ENCODE data around the gene LACC1.

Gene LACC1

GRCh38 chr13:43879755-43880181 is at the start of gene LACC1:
LACC1 (plus strand) TSS chr13:43879904; CDS start chr13:43880986, 1,082 bp downstream.
- DNase-seq: no peak

GRCh38 chr13:43830497-43830881 is 49.2 kb upstream of the LACC1 start:
- no peak for DNase-seq

GRCh38 chr13:43831088-43831487 is 48.6 kb upstream of the LACC1 start:
- DNase-seq: no peak

DNA sequence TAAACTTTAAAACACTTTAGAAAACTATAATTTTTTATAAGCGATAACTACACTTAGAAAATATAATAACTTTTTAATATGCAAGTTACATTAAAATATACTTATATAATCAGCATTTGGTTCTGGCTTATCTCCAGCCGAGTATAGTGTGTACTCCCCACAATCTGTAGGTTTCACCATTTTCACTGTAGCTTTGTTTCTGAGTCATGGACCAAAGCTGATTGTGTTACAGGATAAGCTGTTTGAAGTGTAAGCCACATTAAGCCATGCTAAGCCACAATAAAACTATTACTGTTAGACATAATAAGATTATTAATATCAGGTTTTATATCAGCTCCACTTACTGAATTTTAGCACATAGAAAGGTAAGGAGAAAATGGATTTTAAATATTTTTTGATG is 44.0 kb upstream of the LACC1 start:
- no peak for DNase-seq

DNA sequence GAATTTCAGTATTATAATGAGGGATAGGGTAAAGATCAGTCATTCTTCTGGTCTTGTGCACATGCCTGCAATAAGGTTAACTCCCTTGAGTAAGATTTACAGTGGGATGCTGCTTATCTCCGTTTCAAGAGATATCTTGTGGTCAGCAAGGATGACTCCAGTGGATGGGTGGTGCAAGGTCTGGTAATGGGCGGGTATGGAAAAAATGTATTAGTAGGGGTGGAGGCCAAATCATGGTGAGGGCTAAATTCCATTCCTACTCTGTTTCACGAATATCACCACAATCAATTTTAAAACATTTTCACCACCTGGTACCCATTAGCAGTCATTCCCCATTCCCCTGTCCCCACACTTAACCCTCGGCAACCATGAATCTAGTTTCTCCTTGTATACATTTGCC is 40.8 kb upstream of the LACC1 start:
- no peak for DNase-seq

DNA sequence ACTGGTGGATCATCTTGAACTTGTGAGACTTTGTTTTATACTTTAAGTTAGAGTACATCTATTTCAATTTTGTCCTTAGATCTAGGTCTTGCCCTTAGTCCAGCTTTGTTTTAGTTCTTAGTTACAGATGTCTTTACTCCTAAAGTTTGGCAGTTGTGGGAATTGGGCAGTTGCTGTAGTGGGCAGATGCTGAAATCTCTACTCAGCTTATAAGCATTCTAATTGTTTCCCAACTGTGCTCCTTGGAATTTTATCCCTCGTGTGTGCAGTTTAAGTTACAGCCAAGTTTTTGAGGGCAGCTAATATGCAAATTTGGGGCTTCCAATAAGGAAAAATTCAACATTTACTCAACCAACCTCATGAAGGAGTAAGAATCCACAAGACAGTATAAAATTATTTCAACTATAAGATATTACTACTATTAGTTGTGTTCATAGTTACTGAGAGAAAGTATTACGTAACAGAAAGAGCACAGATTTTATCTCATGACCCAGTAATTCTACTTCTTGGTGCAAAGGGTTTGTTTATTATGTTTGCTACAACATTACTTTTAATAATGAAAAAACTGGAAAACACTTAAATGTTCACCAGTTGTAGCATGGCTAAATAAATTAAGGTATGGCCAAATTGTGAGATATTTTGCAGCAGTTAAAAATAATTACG is 33.1 kb upstream of the LACC1 start:
- DNase-seq: no peak

GRCh38 chr13:43848001-43848649 is 31.6 kb upstream of the LACC1 start:
- DNase-seq: no peak

GRCh38 chr13:43850873-43851272 is 28.8 kb upstream of the LACC1 start:
- no peak for DNase-seq

DNA sequence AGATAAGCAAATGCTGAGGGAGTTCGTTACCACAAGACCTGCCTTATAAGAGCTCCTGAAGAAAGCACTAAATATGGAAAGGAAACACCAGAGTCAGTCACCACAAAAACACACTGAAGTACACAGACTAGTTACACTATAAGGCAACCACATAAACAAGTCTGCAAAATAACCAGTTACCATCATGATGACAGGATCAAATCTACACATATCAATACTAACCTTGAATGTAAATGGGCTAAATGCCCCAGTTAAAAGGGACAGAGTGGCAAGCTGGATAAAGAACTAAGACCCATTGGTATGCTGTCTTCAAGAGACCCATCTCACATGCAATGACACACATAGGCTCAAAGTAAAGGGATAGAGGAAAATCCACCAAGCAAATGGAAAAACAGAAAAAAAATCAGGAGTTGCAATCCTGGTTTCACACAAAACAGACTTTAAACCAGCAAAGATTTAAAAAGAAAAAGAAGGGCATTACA is 26.7 kb upstream of the LACC1 start:
- no peak for DNase-seq

- DNase-seq: no peak
Observed at GRCh38 chr13:43861863-43862262, 17.8 kb upstream of the LACC1 start.

GRCh38 chr13:43864921-43865320 is 14.8 kb upstream of the LACC1 start:
- no peak for DNase-seq

DNA sequence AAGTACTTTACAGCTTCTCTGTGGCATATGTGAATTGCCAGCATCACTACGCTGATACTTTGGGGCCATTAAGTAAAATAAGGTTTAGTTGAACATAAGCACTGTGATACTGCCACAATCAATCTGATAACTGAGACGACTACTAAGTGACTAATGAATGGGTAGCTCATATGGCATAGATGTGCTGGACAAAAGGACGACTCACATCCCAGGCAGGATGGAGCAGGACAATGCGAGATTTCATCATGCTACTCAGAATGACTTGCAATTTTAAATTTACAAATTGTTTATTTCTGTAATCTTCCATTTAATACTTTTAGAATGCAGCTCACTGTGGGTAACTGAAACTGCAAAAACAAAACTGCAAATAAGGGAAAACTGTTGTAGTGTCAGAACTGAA is 13.8 kb upstream of the LACC1 start:
- DNase-seq: no peak

DNA sequence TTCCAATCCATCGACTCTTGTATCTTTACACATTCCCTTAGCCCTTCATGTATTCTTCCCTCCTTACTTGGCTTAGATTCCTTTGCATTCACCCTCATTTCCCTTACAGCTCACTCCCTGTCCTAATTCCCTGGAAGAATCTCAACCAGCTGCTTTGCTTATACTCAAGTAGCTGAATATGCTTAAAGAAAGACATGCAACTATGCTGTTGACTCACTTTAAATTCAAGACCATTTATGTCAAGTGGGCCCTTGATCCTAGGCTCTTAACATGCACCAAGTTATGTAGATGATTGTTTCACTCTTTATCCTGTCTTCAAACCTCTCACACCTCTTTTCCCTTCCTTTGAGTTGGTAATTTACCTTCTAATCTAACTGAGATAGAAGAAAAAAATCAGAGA is 7.5 kb upstream of the LACC1 start:
- DNase-seq: no peak

DNA sequence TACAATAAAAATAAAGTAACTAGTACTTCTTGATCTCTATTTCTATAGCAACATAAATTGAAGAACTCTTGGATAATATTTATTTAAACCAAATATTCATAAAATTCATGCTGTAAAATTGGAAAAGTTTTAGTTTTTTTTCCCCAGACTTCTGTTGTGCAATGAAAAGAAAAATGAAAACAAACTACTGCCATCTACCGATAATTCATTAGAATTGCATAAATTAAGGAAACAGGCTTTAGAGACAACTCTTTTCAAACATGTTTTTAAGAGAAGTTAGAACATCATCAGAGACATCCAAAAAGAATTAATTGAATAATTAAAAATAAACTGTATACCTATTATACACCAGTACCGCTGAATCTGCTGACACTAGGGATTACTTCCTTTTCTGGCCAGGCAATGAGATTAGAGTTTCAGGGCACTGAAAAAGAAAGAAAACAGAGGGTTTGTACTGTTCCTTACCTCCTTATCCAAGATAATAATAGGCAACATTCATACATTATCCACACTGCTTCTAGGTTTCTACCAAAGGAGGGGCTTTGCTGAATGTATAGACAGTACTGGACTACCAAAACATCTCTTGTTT is 5.1 kb upstream of the LACC1 start:
- peak; percentile 48 for DNase-seq

DNA sequence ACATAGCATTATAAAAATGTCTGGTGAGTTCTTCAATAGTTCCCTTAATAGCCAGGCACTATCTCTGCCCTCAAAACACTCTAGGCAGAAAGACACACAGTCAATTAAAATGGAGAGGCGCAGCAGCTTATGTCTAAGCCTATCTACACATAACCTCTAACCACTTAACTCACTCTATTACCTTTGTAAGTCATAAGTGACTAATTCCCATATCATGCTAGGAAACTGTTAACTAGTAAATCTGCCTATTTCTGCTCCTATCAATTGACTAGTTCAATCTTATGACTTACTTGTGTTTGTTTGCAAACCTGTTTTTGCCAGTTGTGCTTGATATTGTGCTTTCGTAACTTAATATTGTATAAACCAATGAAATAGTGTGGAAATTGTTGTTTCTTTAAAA is 3.3 kb upstream of the LACC1 start:
- no peak for DNase-seq

DNA sequence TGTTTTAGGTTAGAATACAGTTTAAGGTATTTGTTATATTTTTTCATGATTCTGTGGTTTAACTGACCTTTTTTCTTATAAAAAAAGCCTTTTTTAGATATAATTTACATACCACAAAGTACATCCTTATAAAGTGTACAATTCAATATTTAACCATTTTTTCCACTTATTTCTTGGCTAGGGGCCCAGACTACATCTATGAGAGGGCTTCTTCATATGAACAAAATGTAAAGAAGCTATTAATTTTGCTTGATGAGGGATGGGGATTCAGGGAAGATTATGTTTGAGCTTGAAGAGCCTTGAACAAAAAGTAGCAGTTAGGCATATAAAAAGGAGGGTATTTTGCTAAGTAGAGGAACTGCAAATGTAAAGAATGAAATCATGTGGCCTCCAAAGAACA is 2.4 kb upstream of the LACC1 start:
- DNase-seq: no peak

- no peak for DNase-seq
Observed at GRCh38 chr13:43877766-43878165, 1.9 kb upstream of the LACC1 start.

GRCh38 chr13:43878892-43879754 is 581 bp upstream of the LACC1 start, which contains the start of gene CCDC122:
CCDC122 (minus strand) TSS chr13:43879740; CDS start chr13:43869376, 10,364 bp downstream.
- peak; percentile 20 for DNase-seq

- no peak for DNase-seq
Observed at GRCh38 chr13:43880214-43880855, 631 bp downstream of the LACC1 start.

DNA sequence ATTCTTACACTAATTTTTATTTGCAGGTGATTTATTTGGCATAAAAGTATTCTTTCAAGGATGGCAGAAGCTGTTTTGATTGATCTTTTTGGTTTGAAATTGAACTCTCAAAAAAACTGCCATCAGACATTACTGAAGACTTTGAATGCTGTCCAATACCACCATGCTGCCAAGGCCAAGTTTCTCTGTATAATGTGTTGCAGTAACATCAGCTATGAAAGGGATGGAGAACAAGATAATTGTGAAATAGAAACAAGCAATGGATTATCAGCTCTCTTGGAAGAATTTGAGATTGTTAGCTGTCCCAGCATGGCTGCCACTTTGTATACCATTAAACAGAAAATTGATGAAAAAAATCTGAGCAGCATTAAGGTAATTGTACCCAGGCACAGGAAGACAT is 1.2 kb downstream of the LACC1 start:
- no peak for DNase-seq

DNA sequence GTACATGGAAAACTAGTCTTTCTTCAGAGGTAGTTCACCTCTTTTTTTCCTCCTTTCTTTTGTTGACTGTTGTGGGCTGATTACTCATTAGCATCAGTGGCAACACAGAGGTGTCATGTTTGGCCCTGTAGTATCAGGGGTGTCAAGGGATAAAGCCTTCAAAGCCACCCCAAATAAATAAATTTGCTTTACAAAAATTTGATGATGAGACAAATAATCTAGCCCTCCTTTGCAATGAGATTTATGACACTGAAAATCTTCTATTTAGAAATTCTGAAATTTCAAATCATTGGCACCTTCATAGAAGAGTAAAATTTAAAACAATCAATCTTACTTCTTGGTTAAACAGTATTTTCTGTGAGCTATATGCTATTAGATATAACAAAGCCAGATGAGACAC is 1.9 kb downstream of the LACC1 start:
- no peak for DNase-seq

DNA sequence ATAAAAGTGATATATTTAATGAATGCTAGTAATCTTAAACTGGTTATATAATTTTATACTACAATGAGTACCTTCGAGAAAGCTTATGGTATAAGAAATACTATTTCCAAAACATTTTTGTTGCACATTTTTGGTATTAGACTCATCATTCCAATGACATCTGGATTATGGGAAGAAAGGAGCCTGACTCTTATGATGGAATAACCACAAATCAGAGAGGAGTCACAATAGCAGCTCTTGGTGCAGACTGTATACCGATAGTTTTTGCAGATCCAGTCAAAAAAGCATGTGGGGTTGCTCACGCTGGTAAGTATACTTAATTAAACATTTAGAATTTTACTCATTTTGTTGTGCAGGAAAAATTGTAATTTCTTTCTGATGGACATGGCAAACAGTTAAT is 3.9 kb downstream of the LACC1 start:
- DNase-seq: no peak

GRCh38 chr13:43884222-43884621 is 4.5 kb downstream of the LACC1 start:
- DNase-seq: no peak
